Choroid plexus epithelial cell (primary cell): ENCODE data around the gene MSMO1.

Experiments used
- DNase-seq: peaks from one replicate; pipeline ENCODE4 v3.0.0-alpha.2; 2010; ENCODE audit warnings: low read depth
- H3K4me3 ChIP-seq: 2 replicates; pipeline ENCODE4 v1.5.1; 2011; ENCODE audit warnings: low read depth, mild to moderate bottlenecking, control low read depth, low read length, moderate library complexity
- TF ChIP-seq, protein P1 (sequence below): conservative IDR thresholded peaks from 2 replicates; pipeline ENCODE4 v1.5.1; 2011; ENCODE audit warnings: low read depth, mild to moderate bottlenecking, control low read depth, inconsistent platforms, low read length, moderate library complexity

The MSMO1 gene

DNA sequence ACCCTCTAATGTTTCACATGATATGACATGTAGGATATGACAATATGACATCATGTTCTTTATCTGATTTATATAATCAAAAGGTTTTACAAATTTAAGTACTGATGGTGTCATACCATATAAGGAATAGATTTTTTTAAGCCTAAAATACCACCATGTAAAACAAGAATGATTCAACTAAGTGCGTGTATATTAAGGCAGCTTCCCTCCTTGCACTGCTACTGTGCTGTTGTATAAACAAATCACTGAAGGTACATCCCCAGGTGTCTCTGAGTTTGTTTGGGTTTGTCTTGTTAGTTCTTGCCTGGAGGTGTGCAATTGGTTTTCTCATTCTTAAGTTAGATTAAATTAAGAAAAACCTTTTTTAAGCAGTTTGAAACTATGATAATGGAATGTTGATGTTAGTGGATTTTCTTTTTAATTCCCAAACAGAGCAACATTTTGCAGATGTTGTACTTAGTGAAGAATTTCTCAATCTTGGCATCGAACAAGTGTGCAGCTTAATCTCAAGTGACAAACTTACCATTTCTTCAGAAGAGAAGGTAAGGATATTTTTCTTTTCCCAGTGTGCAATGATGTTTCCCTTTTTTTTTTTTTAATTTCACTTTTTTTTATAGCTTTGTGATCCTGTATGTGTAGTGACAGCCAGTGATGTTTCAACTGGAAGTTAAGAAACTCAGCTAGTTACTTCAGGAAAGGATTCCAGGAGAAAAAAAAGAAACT lies 33.4 kb upstream of the MSMO1 start:
- no peak for DNase-seq
- TF ChIP-seq, protein P1, sequence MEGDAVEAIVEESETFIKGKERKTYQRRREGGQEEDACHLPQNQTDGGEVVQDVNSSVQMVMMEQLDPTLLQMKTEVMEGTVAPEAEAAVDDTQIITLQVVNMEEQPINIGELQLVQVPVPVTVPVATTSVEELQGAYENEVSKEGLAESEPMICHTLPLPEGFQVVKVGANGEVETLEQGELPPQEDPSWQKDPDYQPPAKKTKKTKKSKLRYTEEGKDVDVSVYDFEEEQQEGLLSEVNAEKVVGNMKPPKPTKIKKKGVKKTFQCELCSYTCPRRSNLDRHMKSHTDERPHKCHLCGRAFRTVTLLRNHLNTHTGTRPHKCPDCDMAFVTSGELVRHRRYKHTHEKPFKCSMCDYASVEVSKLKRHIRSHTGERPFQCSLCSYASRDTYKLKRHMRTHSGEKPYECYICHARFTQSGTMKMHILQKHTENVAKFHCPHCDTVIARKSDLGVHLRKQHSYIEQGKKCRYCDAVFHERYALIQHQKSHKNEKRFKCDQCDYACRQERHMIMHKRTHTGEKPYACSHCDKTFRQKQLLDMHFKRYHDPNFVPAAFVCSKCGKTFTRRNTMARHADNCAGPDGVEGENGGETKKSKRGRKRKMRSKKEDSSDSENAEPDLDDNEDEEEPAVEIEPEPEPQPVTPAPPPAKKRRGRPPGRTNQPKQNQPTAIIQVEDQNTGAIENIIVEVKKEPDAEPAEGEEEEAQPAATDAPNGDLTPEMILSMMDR = no peak
- H3K4me3 ChIP-seq = no peak overlapping the region

DNA sequence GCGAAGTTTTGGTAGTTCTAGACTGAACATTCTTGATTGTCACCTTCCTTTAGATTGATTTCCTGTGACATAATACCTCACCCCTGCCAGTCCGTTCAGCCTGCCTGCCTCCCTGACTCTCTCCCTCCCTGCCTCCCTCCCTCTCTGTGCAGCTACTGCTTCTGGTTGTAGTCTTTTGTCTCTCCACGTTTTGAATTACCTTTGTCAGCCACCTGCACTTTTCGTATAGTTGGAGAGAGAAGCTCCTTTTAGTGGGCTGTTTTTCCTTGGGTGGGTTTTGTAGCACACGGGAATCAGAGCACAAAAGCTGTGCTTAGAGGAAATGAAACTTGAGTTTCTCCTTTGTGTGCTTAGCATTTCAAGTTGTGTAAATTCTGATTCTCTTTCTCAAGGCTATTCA lies 32.6 kb upstream of the MSMO1 start:
- no peak overlapping the region for H3K4me3 ChIP-seq
- no peak for DNase-seq
- TF ChIP-seq, protein P1 = no peak

DNA sequence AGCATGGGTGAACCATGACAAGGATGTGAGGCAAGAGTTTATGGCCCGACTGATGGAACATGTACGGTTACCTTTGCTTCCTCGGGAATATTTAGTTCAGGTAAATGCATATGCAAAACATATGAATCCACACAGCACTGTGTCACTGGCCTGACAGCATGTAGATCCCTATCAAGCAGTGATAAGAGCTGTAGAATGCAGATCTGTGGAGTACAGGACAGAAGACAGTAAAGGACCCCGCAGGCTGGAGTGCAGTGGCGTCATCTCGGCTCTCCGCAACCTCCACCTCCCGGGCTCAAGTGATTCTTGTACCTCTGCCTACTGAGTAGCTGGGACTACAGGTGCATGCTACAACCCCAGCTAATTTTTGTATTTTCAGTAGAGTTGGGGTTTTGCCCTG lies 29.8 kb upstream of the MSMO1 start:
- H3K4me3 ChIP-seq = no peak overlapping the region
- TF ChIP-seq, protein P1 = no peak
- DNase-seq = no peak

DNA sequence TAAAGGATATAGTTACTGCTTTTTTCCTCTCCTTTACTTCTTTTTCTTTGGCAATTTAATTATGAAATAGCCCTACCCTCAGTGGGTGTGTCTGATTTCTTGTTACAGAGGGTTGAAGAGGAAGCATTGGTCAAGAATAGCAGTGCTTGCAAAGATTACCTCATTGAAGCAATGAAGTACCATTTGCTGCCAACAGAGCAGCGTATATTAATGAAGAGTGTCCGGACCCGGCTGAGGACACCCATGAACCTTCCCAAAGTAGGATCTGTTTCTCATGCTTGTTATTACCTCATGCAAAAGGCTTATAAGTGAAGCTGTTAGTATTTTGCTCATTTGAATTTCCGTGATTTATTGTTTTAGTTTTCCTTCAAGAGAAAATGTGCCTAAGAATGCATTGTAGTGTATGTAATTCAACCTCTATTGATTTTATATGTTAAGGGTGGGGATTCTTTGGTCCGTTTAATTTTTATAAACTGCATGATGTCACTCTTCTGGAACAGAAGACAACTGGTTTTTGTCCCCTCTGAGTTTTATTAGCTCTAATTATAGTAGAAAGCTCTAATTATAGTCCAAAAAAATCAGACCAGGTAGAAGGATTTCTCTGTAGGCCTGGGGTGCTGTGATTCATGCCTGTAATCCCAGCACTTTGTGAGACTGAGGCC lies 27.9 kb upstream of the MSMO1 start:
- no peak overlapping the region for H3K4me3 ChIP-seq
- no peak for DNase-seq
- TF ChIP-seq, protein P1 = no peak

DNA sequence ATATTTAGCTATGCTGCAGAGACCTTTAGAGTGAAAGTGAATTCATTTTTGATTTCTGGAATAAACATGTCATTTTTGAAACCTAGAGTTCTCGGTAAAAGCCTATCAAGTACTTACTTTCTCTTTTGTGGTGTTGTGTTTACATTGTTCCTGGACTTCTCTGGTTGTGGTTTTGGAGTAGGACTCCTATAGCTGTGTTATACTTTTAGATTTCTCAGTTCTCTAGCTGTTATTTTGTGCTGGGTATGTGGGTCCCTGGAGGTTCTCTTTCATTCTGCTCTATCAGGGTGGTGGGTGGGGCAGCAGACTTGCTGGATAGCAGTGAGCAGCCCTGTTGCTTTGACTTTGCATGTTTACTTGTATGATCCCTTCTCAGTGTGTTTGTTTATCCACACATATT lies 25.6 kb upstream of the MSMO1 start:
- TF ChIP-seq, protein P1 = no peak
- DNase-seq = peak; percentile 75
- peak overlapping the region; percentile 45 for H3K4me3 ChIP-seq

DNA sequence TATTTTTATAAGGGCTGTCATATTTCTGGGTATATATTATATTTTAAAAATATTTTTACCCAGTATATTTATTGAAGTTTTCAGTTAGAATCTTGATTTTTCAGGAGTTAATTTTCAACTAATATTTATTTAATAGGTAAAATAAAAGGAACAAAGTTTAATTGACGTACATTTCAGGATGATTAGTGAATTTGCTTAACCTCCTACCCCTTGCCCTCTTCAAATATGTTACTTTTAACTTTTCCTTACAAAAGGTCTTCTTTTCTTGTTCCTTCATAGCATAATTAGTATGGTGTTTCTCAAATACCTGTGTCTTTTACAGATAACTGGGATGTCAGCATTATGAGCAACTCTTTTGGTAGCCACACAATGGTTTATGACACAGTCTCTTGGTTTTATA lies 24.8 kb upstream of the MSMO1 start:
- DNase-seq = no peak
- TF ChIP-seq, protein P1 = no peak
- no peak overlapping the region for H3K4me3 ChIP-seq

DNA sequence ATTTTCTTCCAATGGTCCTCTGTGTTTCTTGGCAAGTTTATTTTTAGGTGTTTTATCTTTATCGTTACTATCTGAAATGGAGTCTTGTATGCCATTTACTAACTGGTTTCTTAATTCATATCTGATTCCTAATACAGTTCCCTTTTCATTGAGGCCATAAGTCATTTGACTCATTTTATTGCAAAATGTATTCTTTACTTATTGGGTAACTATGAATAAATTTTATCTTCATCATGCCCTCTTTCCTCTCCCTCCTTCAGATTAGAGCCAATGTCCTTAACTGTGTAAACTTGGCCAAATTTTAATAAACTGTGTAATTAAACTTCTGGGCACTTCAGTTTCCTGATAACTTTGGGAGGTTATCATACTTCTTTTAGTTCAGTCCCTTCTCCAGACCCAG lies 19.3 kb upstream of the MSMO1 start:
- no peak overlapping the region for H3K4me3 ChIP-seq
- no peak for DNase-seq
- TF ChIP-seq, protein P1 = no peak
